HL-60 (cell line): ENCODE data around the gene MIF.

ENCODE experiments used
- DNase-seq, 2 experiments: peaks; one replicate each; pipeline ENCODE4 v3.0.0-alpha.2; 2010 to 2020; ENCODE audit warnings: low read depth in 1 of 2, low spot score in 1 of 2
- H3K27ac ChIP-seq: fragments of 250-450 bp; sonication (Bioruptor Pico); replicated peaks from 2 replicates; pipeline ENCODE4 v1.5.1; 2020; ENCODE audit warnings: mild to moderate bottlenecking, moderate library complexity
- H3K27me3 ChIP-seq: fragments of 250-450 bp; sonication (Bioruptor Pico); 2 replicates; pipeline ENCODE4 v1.5.1; 2021; ENCODE audit warnings: mild to moderate bottlenecking, moderate library complexity; ENCODE audit not compliant: insufficient read depth, poor library complexity, severe bottlenecking
- H3K4me3 ChIP-seq: replicated peaks from 2 replicates; pipeline ENCODE4 v1.5.1; 2011; ENCODE audit warnings: mild to moderate bottlenecking, control low read depth, low read length; ENCODE audit not compliant: insufficient read depth
- CTCF ChIP-seq: IDR thresholded peaks from one replicate; pipeline ENCODE4 v1.5.1; 2011; ENCODE audit warnings: low read length, control low read depth, inconsistent platforms; ENCODE audit not compliant: insufficient read depth
- GABPA ChIP-seq: IDR thresholded peaks from 2 replicates; pipeline ENCODE4 v1.6.1; 2012; ENCODE audit warnings: low read depth
- POLR2AphosphoS5 ChIP-seq: IDR thresholded peaks from 2 replicates; pipeline ENCODE4 v1.6.1; 2012; ENCODE audit warnings: low read depth
- REST ChIP-seq: IDR thresholded peaks from 2 replicates; pipeline ENCODE4 v1.6.1; 2012; ENCODE audit warnings: low read depth; ENCODE audit not compliant: insufficient replicate concordance
- SPI1 ChIP-seq: IDR thresholded peaks from 2 replicates; pipeline ENCODE4 v1.6.1; 2012; ENCODE audit warnings: low read depth, mild to moderate bottlenecking, borderline replicate concordance
- long read RNA-seq: library from polyadenylated mRNA; unstranded; transcript quantifications from one replicate; pipeline ENCODE4 v2.0.0, GENCODE V29; 2020

Gene MIF
- long read RNA-seq, transcript MIF-201 (3 exons, 939 nt), result major isoform, 80 of 83 reads
- long read RNA-seq, partial matches to known transcripts, result 0 of 83 reads
- long read RNA-seq, other reads (novel, unspliced or antisense), result 2 of 83 reads

GRCh38 chr22:23893945-23894709, at the start of gene MIF:
TSS of gene MIF (plus strand) at chr22:23894383. CDS start at chr22:23894475, 92 bp downstream.
- peak; percentile 70 for TF ChIP-seq CTCF
- TF ChIP-seq POLR2AphosphoS5, result peak; percentile 90
- TF ChIP-seq GABPA, result no peak
- peak; percentile 81; the same call in 1 of the 2 replicates for TF ChIP-seq SPI1
- peak; percentile 66 for TF ChIP-seq REST
- Histone ChIP-seq H3K4me3 (peak within 1 kb of the TSS; percentile 72), H3K27me3 (no peaks in the 10 kb centered on the region), H3K27ac (peak within 1 kb of the TSS; percentile 92)
- peak; percentile 95 to 97 for DNase-seq

- H3K27ac ChIP-seq, result no peak overlapping the region
- TF ChIP-seq CTCF (no peak), GABPA (no peak), SPI1 (no peak), POLR2AphosphoS5 (no peak), REST (no peak)
- no peak for DNase-seq
- no peaks in the 10 kb centered on the region for H3K27me3 ChIP-seq
- H3K4me3 ChIP-seq, result no peak overlapping the region
Measured at GRCh38 chr22:23844739-23845202, 49.4 kb upstream of the MIF start.

- no peak for DNase-seq
- Histone ChIP-seq H3K27ac (no peak overlapping the region), H3K4me3 (no peak overlapping the region), H3K27me3 (no peaks in the 10 kb centered on the region)
- TF ChIP-seq CTCF, result no peak
- no peak for TF ChIP-seq GABPA
- no peak for TF ChIP-seq POLR2AphosphoS5
- no peak for TF ChIP-seq SPI1
- no peak for TF ChIP-seq REST
Measured at GRCh38 chr22:23845265-23846080, 48.7 kb upstream of the MIF start.
